Limb (tissue), 2 donors: ENCODE results near the gene PMEPA1.

Source experiments
- DNase-seq, 2 donors: peaks; one replicate each; pipeline ENCODE4 v3.0.0-alpha.2; 2016; ENCODE audit errors: extremely low spot score in 2 of 2

Gene PMEPA1

GRCh38 chr20:57611586-57612311 lies 98.1 kb downstream of the PMEPA1 start:
- peak in 1 of 2 donors; percentile 24 for DNase-seq

GRCh38 chr20:57610261-57610952 lies 99.4 kb downstream of the PMEPA1 start:
- no peak for DNase-seq

- no peak for DNase-seq
Measured at GRCh38 chr20:57609842-57610167, 100.0 kb downstream of the PMEPA1 start.

- DNase-seq: no peak
Measured at GRCh38 chr20:57609086-57609841, 100.6 kb downstream of the PMEPA1 start.

- DNase-seq: no peak
Measured at GRCh38 chr20:57608516-57608915, 101.3 kb downstream of the PMEPA1 start.

- no peak for DNase-seq
Measured at GRCh38 chr20:57605878-57606277, 103.9 kb downstream of the PMEPA1 start.

- DNase-seq: no peak
Measured at GRCh38 chr20:57605045-57605444, 104.8 kb downstream of the PMEPA1 start.

- no peak for DNase-seq
Measured at GRCh38 chr20:57603120-57603519, 106.7 kb downstream of the PMEPA1 start.

- no peak for DNase-seq
Measured at GRCh38 chr20:57601737-57602136, 108.1 kb downstream of the PMEPA1 start.

- no peak for DNase-seq
Measured at GRCh38 chr20:57601211-57601570, 108.6 kb downstream of the PMEPA1 start.

GRCh38 chr20:57600320-57601210 lies 109.2 kb downstream of the PMEPA1 start:
- no peak for DNase-seq

GRCh38 chr20:57598491-57598890 lies 111.3 kb downstream of the PMEPA1 start:
- no peak for DNase-seq
